Measurements from ENCODE around the gene TMCO6.

The TMCO6 gene

DNA sequence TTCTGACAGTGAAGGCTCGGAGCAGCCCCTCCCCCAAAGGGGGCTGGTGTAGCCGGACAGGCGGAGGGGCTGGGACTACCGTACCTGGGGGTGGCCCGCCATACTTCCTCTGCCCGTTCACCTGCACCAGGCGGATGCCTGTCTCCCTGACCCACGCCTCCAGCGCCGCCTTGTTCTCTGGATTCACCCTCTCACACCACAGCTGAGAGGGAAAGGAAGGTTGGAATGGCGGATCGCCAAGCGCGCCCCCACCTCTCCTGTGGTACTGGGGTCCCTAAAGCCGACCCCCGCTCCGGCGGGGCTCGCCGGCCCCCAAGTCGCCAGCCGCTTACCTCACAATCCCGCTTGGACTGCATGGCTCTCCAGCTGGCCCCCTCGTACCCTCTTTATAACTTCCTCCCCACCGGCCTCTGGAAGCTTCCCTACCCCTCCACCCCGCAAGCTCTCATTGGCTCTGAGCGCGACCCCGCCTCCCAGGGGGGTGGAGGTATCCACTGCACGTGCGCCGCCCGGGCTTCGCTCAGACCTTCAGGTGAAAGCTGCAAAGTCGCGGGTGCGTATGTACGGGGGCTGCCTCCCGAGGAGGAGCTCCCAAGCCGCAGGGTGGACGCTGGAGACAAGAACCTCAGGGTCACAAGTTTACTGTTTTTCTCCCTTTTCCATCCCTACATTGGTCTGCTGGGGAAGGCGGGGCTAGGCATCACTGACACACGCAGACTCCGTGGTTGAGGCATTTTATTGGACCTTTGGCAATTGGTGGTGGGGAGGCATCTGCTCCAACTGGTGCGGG is 34.1 kb downstream of the TMCO6 start, which contains the start of gene DND1:
Gene DND1 (minus strand): TSS at position 390 of the 790 bp plus-strand sequence. CDS start 34 bp downstream, at position 356.
- Mint-ChIP-seq H3K36me3 (peaks cover 6% of the 10 kb centered on the region), H3K27me3 (no peaks in the 10 kb centered on the region), H3K4me1 (ENCODE audit: low read depth) (peaks cover 4% of the 10 kb centered on the region), H3K4me3 (no peak within 1 kb of the TSS), H3K27ac (no peak within 1 kb of the TSS), H3K9me3 (ENCODE audit: low read depth) (no peaks in the 10 kb centered on the region)

DNA sequence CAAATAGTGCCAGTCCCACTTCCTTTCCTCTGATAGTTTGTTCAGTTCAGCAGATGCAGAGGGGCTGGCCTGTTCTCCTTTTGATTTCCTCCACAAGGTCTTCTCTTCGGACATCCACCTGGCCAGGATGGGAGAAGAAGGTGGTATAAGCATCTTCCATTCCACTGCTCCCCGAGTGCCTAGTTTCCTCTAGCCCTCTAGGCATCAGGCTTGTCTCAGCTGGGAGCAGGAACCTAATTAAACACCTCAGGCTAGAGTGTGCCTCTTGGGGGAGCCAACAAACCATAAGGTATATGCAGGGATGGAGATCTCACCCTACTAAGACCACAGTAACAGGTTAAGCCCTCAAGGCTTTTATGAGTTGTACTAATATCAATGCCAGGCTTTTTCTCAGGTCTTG is 35.0 kb downstream of the TMCO6 start:
- H3K4me3 Mint-ChIP-seq, result no peak overlapping the region
- no peak overlapping the region for H3K27ac Mint-ChIP-seq
- no peaks in the 10 kb centered on the region for H3K9me3 Mint-ChIP-seq (ENCODE audit: low read depth)
- H3K4me1 Mint-ChIP-seq (ENCODE audit: low read depth), result peaks cover 4% of the 10 kb centered on the region
- peaks cover 6% of the 10 kb centered on the region for H3K36me3 Mint-ChIP-seq
- no peaks in the 10 kb centered on the region for H3K27me3 Mint-ChIP-seq

DNA sequence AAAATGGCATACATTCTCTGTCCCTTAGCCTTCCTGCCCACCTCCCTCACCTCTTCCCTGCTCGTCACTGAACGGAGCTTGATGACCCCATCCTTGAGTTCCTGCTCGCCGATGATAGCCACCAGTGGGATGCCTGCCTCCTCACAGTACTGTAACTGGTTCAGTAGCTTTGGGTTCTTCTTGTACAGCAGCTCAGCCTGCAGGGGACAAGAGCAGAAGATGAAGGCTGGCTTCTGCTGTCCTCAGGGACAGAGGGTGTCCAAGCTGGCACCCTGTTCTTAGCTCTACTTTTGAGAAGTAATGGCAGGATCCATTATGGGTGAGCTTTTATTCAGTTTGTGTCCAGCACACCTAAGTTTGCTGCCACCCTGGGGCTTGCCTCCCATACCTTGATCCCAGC is 35.4 kb downstream of the TMCO6 start:
- Mint-ChIP-seq H3K9me3 (ENCODE audit: low read depth) (no peaks in the 10 kb centered on the region), H3K36me3 (peaks cover 6% of the 10 kb centered on the region), H3K27ac (no peak overlapping the region), H3K4me1 (ENCODE audit: low read depth) (peaks cover 4% of the 10 kb centered on the region), H3K4me3 (no peak overlapping the region), H3K27me3 (no peaks in the 10 kb centered on the region)

DNA sequence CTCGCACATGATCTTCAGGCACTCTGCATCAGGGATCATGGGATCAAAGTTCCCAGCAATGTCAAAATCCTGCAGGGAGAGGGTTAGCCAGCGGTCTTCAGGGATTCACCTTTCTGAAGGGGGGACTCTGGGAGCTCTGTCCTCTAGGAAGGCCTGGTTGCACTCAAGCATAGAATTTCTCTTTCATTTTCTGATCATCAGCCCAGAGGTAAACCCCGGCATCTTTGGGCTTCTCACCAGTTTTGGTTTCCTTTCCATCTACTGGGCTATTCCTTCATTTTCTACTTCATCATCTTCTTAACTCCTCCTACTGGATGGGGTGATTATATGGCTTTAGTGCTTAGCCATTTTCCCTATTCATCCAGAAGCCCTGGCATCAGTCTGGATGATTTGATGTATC is 38.7 kb downstream of the TMCO6 start:
- no peaks in the 10 kb centered on the region for H3K9me3 Mint-ChIP-seq (ENCODE audit: low read depth)
- H3K4me3 Mint-ChIP-seq, result no peak overlapping the region
- H3K4me1 Mint-ChIP-seq (ENCODE audit: low read depth), result peaks cover 4% of the 10 kb centered on the region
- peaks cover 8% of the 10 kb centered on the region for H3K36me3 Mint-ChIP-seq
- peak overlapping the region; percentile 68 for H3K27ac Mint-ChIP-seq
- no peaks in the 10 kb centered on the region for H3K27me3 Mint-ChIP-seq

DNA sequence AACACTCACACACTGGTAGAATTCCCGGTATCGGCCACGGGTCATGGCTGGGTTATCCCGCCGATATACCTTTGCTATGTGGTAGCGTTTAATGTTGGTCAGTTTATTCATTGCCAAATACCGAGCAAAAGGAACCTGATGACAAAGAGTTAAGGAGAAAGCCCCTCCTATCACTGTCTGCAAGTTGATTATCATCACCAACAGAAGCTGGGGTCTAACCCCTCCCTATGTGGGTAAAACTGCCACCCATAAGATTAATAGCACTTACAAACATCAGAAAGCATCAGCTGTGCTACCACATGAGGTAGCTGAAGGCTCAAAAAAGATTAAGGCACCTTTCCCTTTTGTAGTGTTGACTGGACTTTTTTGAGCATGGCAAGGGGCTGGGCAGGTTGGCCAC is 39.7 kb downstream of the TMCO6 start:
- no peaks in the 10 kb centered on the region for H3K9me3 Mint-ChIP-seq (ENCODE audit: low read depth)
- H3K27me3 Mint-ChIP-seq, result no peaks in the 10 kb centered on the region
- H3K36me3 Mint-ChIP-seq, result peaks cover 9% of the 10 kb centered on the region
- H3K4me3 Mint-ChIP-seq, result no peak overlapping the region
- peaks cover 4% of the 10 kb centered on the region for H3K4me1 Mint-ChIP-seq (ENCODE audit: low read depth)
- H3K27ac Mint-ChIP-seq, result no peak overlapping the region

DNA sequence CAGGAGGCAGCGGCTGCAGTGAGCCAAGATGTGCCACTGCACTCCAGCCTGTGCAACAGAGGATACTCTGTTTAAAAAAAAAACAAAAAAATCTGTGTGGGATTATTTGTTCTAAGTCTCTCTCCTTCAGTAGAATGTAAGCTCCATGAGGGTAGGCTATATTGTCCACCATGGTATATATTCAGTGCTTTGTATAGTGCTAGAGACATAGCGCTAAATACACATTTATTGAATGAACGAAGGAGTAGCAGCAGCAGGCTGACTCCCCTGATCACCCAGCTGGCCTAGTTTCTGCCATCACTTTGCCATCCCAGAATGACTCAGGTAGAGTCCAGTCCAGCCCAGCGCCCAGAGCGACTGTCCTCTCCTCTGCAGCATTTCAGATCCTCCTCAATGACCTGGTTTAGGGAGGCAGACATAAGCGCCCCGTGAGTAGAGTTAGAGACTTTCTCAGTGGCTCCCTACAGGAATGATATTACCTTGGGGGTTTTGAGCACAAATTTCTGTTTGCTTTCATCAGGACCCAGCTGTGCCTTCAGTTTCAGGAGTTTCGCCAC is 51.2 kb downstream of the TMCO6 start:
- peaks cover 4% of the 10 kb centered on the region for H3K36me3 Mint-ChIP-seq
- H3K9me3 Mint-ChIP-seq (ENCODE audit: low read depth), result no peaks in the 10 kb centered on the region
- H3K4me3 Mint-ChIP-seq, result peak overlapping the region; percentile 100
- no peaks in the 10 kb centered on the region for H3K27me3 Mint-ChIP-seq
- peak overlapping the region; percentile 99 for H3K27ac Mint-ChIP-seq
- peaks cover 44% of the 10 kb centered on the region for H3K4me1 Mint-ChIP-seq (ENCODE audit: low read depth)

DNA sequence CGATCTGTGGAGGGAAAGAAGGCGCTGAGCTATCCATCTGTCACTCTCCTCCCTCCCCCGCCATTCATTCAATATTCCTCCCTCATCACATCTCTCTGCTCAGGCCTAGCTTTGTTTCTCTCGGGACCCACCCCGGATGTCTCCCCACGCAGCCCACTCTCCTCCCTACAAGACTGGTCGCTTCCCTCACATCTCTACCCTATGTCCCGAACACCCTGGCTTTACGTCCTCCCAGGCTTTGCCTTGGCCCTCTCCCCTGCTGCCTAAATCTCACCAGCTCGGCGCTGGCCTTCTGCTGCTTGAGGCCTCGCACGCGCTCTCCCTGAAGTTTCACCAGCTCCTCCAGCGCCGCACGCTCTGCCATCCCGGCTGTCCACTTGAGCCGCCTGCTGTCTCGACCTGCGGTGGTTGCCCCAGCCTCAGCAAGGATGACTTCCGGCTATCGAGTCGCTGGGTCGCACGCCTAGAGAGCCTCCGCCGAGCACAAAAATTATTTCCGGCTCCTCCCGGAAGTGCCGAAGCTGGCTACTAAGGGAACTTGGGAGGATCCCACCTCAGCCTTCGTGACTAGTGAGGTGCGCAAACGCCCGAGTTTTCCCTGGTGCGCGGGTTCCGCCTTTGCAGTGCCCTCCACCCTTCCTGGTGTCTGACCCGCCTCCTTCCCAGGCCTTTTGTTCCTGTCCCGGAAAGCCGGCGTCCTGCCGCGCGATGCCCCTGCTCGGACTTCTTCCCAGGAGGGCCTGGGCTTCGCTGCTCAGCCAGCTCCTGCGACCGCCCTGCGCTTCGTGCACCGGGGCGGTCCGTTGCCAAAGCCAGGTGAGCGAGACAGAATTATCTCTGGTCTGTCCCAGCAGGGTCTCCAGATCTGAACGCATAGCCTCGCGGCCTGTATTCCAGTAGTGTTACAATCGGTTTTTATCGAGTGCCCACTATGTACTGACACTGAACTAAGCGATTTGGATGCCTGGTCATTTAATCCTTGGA is 52.0 kb downstream of the TMCO6 start, which contains the start of the genes HARS1 and HARS2:
Gene HARS1 (minus strand): TSS at position 430 of the 984 bp plus-strand sequence. CDS start 66 bp downstream, at position 364.
Gene HARS2 (plus strand): TSS at position 515 of the 984 bp plus-strand sequence. CDS start 194 bp downstream, at position 709.
- Mint-ChIP-seq H3K4me1 (ENCODE audit: low read depth) (peaks cover 44% of the 10 kb centered on the region), H3K27ac (peak within 1 kb of the TSS; percentile 99), H3K9me3 (ENCODE audit: low read depth) (no peaks in the 10 kb centered on the region), H3K36me3 (peaks cover 4% of the 10 kb centered on the region), H3K4me3 (peak within 1 kb of the TSS; percentile 100), H3K27me3 (no peaks in the 10 kb centered on the region)

DNA sequence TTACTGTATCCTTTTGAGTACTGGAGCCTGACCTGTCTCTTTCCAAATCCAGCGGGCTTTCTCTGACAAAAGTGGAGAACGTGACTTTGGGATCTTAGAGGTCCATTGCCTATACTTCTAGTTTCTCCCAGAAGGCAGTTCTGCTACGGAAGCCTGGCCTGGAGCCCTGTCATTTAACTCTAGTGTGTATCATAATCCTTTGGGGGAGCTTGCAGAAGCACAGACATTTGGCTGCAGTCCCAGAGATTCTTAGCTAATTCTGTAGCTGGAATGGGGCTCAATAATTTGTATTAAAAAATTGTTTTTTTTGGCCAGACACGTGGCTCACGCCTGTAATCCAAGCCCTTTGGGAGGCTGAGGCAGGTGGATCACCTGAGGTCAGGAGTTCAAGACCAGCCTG is 55.0 kb downstream of the TMCO6 start:
- Mint-ChIP-seq H3K4me1 (ENCODE audit: low read depth) (peaks cover 30% of the 10 kb centered on the region), H3K9me3 (ENCODE audit: low read depth) (no peaks in the 10 kb centered on the region), H3K27ac (no peak overlapping the region), H3K27me3 (no peaks in the 10 kb centered on the region), H3K4me3 (no peak overlapping the region), H3K36me3 (peaks cover 10% of the 10 kb centered on the region)
